NCI-H1930 (cell line): ENCODE results near the gene C1orf56.

ENCODE experiments used
- DNase-seq, 2 experiments: peaks; one replicate each; lab custom pipeline; 2025; lab: John Stamatoyannopoulos, UW

C1orf56 gene

GRCh38 chr1:151024540-151025146 lies 22.9 kb upstream of the C1orf56 start:
- DNase-seq, result peak; percentile 49

DNA sequence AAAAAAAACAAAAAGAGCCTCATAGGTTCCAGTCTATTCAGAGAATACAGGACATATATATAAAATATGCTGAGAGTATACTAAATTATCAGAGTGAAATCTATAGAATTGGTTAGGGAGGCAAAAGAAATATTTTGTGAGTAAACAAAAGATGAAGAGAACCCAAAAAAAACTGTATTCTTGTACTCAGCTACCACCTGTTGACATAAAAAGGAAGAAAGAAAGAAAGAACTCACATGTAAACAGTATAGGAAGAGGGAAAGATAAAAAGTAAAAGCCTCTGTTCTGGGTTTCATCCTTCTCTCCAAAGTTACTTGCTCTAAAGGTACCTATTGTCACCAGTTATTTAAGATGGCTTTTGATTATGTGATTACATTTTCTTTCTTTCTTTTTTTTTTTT lies 21.1 kb upstream of the C1orf56 start:
- no peak for DNase-seq

GRCh38 chr1:151032164-151032563 lies 15.4 kb upstream of the C1orf56 start:
- DNase-seq, result no peak

DNA sequence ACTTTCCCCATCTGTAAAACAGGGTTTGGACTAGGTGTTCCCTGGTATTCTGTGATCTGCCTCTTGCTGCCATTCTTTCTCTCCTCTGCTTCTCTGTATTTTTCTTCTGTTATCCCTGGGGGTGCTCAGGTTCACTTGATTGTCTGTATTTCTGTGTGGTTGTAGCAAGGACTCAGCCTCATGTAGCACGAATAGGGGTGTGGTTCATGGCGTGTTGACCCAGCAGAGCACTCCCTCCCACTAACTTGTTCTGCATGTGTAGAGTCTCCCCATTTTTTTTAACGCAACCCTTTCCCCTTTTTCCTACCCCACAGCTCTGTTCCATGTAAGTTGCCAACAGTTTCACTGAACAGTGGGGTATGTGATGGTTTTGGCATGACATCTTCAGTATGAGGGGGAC lies 12.4 kb upstream of the C1orf56 start:
- no peak for DNase-seq

GRCh38 chr1:151036356-151036755 lies 11.2 kb upstream of the C1orf56 start, which contains the start of gene BNIPL:
Gene BNIPL, plus strand, starts transcription at chr1:151036586. Its CDS starts 140 bp downstream, at chr1:151036726.
- DNase-seq, result no peak

GRCh38 chr1:151037032-151037431 lies 10.5 kb upstream of the C1orf56 start:
- no peak for DNase-seq

DNA sequence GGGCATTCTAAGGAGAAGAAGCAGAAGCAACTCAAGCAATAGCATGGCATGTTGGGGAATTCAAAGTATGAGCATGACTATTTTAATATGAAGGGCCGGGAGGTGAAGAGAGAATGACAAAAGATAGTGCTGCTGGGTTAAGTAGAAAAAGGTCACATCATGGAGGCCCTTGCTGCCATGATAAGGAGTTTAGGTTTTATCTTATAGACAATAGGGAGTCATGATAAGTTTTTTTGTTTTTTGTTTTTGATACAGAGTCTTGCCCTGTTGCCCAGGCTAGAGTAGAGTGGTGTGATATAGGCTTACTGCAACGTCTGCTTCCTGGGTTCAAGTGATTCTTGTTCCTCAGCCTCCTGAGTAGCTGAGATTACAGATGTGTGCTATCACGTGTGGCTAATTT lies 8.0 kb upstream of the C1orf56 start:
- DNase-seq, result no peak

DNA sequence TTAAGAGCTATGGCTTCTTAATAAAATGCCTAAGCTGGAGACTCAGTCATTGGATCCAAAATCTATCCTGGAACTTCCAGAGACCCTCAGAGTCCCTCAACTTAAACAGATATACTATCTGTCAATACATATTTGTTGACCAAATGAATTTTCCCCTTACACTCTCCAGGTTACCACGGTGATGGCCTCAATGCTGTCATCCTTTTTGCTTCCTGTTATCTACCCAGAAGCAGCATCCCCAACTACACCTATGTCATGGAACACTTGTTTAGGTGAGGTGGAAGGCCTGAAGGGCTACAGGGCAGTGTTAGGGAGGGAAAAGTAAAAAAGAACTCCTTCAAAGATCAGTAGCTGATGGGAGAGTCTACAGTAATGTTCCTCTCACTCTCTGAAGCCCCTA lies 4.4 kb upstream of the C1orf56 start:
- no peak for DNase-seq

- peak; percentile 40 to 43 for DNase-seq
Measured at GRCh38 chr1:151047925-151048644, 534 bp downstream of the C1orf56 start.

- no peak for DNase-seq
Measured at GRCh38 chr1:151048645-151049032, 1.1 kb downstream of the C1orf56 start.

DNA sequence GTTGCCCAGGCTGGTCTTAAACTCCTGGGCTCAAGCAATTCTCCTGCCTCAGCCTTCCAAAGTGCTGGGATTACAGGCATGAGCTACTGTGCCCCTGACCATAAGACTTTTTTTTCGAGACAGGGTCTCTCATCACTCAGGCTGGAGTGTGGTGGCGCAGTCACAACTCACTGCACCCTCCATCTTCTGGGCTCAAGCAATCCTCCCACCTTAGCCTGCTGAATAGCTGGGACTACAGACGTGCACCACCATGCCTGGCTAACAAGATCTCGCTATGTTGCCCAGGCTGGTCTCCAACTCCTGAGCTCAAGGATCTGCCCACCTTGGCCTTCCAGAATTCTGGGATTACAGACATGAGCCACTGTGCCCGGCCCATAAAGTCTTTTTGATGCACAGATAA lies 1.9 kb downstream of the C1orf56 start:
- DNase-seq, result no peak

DNA sequence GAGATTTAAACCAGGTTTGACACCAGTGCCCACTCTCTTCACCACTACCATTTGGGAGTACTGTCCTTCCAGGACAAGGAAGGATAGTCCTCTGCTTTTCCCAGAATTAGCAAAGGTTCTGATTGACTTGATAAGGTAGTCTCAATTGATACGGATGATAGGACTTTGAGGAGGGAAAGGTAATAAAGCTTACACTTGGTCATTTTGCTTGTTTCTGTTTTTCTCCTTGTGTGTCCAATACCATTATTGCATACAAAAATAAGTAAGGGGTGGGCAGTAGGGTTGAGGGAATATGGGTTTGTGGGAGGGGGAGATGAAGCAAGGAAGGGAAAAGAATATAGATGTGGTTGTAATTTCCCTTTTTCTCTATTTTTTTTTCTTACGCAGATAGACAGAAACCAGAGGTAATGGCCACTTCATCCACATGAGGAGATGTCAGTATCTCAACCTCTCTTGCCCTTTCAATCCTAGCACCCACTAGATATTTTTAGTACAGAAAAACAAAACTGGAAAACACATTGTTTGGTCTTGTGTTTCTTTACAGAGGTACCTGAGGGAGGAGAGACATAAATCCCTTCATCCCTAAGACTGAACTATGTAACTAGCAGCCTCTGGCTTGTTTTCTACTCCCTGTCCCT lies 2.6 kb downstream of the C1orf56 start:
- DNase-seq, result no peak

GRCh38 chr1:151051356-151052009 lies 3.9 kb downstream of the C1orf56 start:
- no peak for DNase-seq

GRCh38 chr1:151054971-151055547 lies 7.5 kb downstream of the C1orf56 start:
- no peak for DNase-seq

DNA sequence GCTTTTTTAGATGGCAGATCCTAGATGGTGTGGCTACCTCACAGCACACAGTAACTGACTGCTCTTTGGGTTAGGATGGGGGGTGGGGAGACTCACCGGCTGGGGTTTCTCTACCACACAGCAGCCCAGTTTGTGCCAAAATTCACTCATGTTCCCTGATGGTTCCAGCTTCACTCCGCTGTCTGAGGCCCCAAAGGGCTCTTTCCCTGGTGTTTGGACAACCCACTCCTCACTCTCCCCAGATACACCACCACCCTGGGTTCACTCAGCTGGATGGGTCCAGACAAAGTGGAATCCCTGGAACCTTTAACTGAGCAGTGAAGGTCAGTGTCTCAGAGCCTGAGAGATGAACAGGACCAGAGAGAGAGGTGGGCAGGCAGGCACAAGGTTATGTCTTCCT lies 8.0 kb downstream of the C1orf56 start:
- DNase-seq, result no peak

GRCh38 chr1:151056149-151056548 lies 8.6 kb downstream of the C1orf56 start:
- no peak for DNase-seq

DNA sequence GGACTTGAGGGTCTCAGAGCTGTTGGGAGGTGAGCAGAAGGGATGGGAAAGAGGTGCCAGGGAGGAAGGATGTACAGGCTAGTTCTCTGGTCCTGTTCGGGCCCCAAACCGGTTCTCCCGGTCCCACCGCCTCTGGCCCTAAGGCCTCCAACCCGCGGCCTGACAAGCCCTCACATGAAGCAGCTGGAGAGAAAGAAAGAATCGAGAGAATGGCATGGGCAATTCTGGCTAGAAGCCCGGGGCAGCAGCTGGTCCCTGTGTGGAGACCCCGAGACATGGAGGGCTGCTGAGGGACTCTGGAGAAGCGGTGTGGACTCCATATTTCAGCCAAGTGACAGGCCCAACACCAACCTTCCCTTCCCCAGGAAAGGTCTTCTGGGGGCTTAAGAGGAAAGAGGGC lies 11.1 kb downstream of the C1orf56 start:
- no peak for DNase-seq

DNA sequence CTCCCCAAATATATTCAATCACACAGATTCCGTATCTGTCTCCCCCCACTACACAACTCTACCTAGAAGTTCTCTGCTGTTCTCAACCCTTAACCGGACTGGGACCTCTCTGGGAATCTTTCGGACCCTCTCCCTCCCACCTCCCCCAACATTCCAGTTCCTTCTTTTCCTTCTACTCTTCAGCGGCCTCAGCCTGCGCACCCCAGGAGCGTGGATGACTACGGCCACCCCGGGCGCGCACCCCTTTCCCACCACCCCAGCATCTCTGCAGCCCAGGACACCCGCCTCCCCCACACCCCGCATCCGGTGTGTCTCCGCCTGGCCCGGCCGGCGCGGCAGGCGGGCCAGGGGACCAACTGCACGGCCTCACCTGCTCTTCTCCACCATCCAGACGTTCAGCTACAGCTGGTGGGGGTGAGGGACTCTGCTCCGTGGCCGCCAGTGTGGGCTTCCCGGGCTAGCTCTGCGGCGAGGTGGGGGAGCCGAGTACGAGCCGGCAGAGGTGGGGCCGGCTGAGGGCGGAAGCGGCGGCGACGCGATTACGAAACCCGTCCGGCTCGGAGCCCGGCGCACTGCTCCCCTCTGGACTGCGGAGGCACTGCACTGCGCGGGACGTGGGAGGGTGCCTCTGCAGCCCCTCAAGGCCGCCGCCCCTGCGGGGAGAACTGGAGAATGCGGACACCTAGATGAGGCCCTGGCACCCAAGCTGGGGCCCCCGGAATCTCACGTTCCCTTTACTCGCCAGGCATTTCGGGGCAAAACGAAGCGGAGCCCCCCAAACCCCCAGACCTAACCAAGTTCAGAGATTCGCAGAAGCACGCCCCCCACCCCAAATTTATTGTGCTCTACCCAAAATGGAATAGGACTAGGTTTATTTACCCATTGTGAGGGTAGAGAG lies 11.8 kb downstream of the C1orf56 start, which contains the start of gene CDC42SE1:
CDC42SE1 (minus strand) TSS at position 514 of the 898 bp plus-strand sequence. CDS start 3,892 bp downstream, outside the sequence.
- peak; percentile 70 to 85 for DNase-seq

GRCh38 chr1:151060007-151060656 lies 12.6 kb downstream of the C1orf56 start, which contains the start of gene MLLT11:
Gene MLLT11, plus strand, starts transcription at chr1:151060397. Its CDS starts 6,828 bp downstream, at chr1:151067225.
- DNase-seq, result peak; percentile 60 to 79

DNA sequence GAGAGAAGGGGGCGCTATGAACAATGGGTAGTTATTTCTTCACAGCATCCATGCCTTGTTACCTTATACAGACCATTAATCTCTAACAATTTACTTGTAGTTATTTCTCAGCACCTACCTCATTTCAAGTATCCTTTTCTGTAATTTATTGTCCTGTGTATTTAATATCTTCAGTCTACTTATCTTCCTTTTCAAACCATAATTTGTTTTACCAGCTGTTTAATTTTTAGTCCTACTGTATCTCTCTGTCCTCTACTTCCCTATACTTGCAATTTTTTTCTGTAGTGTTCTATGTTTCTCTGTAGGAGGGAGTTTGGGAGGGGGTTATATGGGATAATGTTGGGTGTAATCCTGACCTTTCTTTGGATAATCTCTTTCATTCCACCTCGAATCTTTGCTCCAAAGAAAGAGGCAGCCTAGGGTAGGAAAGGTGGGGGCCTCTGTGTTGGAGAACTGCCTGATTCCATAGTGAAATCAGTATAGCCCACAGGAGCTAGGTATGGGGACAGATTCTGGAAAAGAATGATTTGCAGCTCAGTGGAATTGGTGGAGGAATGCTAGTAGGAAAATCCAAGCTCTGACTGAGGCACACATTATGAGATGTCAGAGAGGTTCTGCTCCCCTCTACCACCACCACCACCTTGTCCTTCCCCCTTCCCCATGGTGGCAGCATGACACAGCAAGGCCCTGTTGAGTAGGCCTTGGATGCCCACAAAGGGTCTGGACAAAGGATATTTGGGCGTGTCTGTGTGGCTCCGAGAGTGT lies 13.3 kb downstream of the C1orf56 start:
- DNase-seq, result peak; percentile 36 to 49
